Esophagus squamous epithelium (tissue), 5 donors: ENCODE results near the gene CDK18. TPM values are rescaled to one million over a fixed set of nuclear protein-coding genes. Genes with fewer than 3 reads are reported as not detected.

Experiments used
- DNase-seq: peaks from one replicate; lab custom pipeline; 2025; lab: John Stamatoyannopoulos, UW
- H3K27ac ChIP-seq, 4 donors: fragments of 200-600 bp; sonication (generic); one replicate each; pipeline ENCODE4 v1.5.1; 2016 to 2019; ENCODE audit warnings: mild to moderate bottlenecking in 1 of 4
- H3K27me3 ChIP-seq, 4 donors: fragments of 200-600 bp; sonication (generic); 1 replicate in 3 of 4; 2 replicates in 1 of 4; pipeline versions ENCODE4 v1.5.1 to v1.6.0; 2017 to 2021; ENCODE audit warnings: antibody characterized with exemption in 1 of 4
- H3K36me3 ChIP-seq, 3 donors: fragments of 200-600 bp; sonication (generic); one replicate each; pipeline ENCODE4 v1.5.1; 2016 to 2019
- H3K4me1 ChIP-seq, 3 donors: fragments of 200-600 bp; sonication (generic); one replicate each; pipeline ENCODE4 v1.5.1; 2017 to 2019
- H3K4me3 ChIP-seq, 4 donors: fragments of 200-600 bp; sonication (generic); 1 replicate in 3 of 4; 2 replicates in 1 of 4; pipeline ENCODE4 v1.5.1; 2016 to 2019; ENCODE audit warnings: mild to moderate bottlenecking in 2 of 4, moderate library complexity in 1 of 4
- H3K9me3 ChIP-seq, 3 donors: fragments of 200-600 bp; sonication (generic); one replicate each; pipeline ENCODE4 v1.5.1; 2016 to 2019
- CTCF ChIP-seq, 6 experiments: fragments of 450-650 bp in 4 of 6; fragments of 200-600 bp in 2 of 6; sonication (generic) in 2 of 6; IDR thresholded peaks; one replicate each; pipeline ENCODE4 v1.5.1; 2016 to 2019; ENCODE audit warnings: antibody characterized with exemption in 6 of 6, mild to moderate bottlenecking in 4 of 6, moderate library complexity in 4 of 6
- POLR2A ChIP-seq, 4 donors: fragments of 450-650 bp; IDR thresholded peaks; one replicate each; pipeline ENCODE4 v1.6.1; 2017; ENCODE audit warnings: antibody characterized with exemption in 4 of 4, mild to moderate bottlenecking in 4 of 4, moderate library complexity in 3 of 4
- WGBS, 2 donors: methylation state at CpG; one replicate each; pipeline ENCODE4 v1.1.5; 2018; 5-methylcytosine and 5-hydroxymethylcytosine counted together
- intact Hi-C: fragments of 100-400 bp; cut with DNase I; formaldehyde crosslinking; loops from one replicate; pipeline ENCODE4 v1.15.0; 2022
- total RNA-seq, 4 donors: library from RNA; depleted of rRNA; stranded (reverse); fragments of >200 nt; gene quantifications; one replicate each; pipeline ENCODE4 v1.1.0, GENCODE V29; 2016
- donor health status: DM: yes; HTN: yes; CAD: no.

Gene CDK18
- total RNA-seq, 4 donors from 2014 or later = 2.5 to 10.7 (median 6.3) TPM

GRCh38 chr1:205524794-205525101 lies 20.3 kb downstream of the CDK18 start:
- Histone ChIP-seq H3K9me3 (no peaks in the 10 kb centered on the region), H3K4me1 (peaks cover 8 to 15% (median 9%) of the 10 kb centered on the region in 3 donors), H3K27me3 (peaks cover 0 to 5% (median 0%) of the 10 kb centered on the region in 4 donors), H3K4me3 (no peak overlapping the region), H3K36me3 (peaks cover 0 to 4% (median 0%) of the 10 kb centered on the region in 3 donors), H3K27ac (no peak overlapping the region)
- 76 to 78% methylated on average over 4 of the region's 4 CpGs for WGBS, 2 donors
- TF ChIP-seq POLR2A (IDR thresholded peaks at IDR 0.05) = no peak
- TF ChIP-seq CTCF (IDR thresholded peaks at IDR 0.05) = no peak
- DNase-seq = no peak
- intact Hi-C loops = loop anchor here (5.0 kb wide), 1 partner anchor 37 kb away; no protein-coding TSS in a partner anchor

- DNase-seq = no peak
- TF ChIP-seq CTCF (IDR thresholded peaks at IDR 0.05) (no peak), POLR2A (IDR thresholded peaks at IDR 0.05) (no peak)
- peaks cover 8 to 13% (median 9%) of the 10 kb centered on the region in 3 donors for H3K4me1 ChIP-seq
- WGBS, 2 donors = 89 to 90% methylated on average over 6 to 11 of the region's 18 CpGs
- H3K4me3 ChIP-seq = no peak overlapping the region
- intact Hi-C loops = loop anchor here (5.0 kb wide), 1 partner anchor 38 kb away; no protein-coding TSS in a partner anchor
- H3K27ac ChIP-seq = no peak overlapping the region
- H3K27me3 ChIP-seq = peaks cover 0 to 5% (median 0%) of the 10 kb centered on the region in 4 donors
- peaks cover 0 to 14% (median 0%) of the 10 kb centered on the region in 3 donors for H3K36me3 ChIP-seq
- H3K9me3 ChIP-seq = no peaks in the 10 kb centered on the region
These were observed 21.2 kb downstream of the CDK18 start for GRCh38 chr1:205525495-205526285.

- WGBS, 2 donors = 67 to 78% methylated on average over 1 to 4 of the region's 11 CpGs
- TF ChIP-seq CTCF (IDR thresholded peaks at IDR 0.05) (no peak), POLR2A (IDR thresholded peaks at IDR 0.05) (no peak)
- Histone ChIP-seq H3K4me3 (no peak overlapping the region), H3K36me3 (peaks cover 0 to 20% (median 0%) of the 10 kb centered on the region in 3 donors), H3K27ac (no peak overlapping the region), H3K27me3 (peaks cover 0 to 5% (median 0%) of the 10 kb centered on the region in 4 donors), H3K9me3 (no peaks in the 10 kb centered on the region), H3K4me1 (peaks cover 8 to 15% (median 9%) of the 10 kb centered on the region in 3 donors)
- DNase-seq = no peak
- intact Hi-C loops = loop anchor here (5.0 kb wide), 1 partner anchor 39 kb away; no protein-coding TSS in a partner anchor
These were observed 22.0 kb downstream of the CDK18 start for GRCh38 chr1:205526431-205526830.

- Histone ChIP-seq H3K9me3 (no peaks in the 10 kb centered on the region), H3K36me3 (peaks cover 0 to 31% (median 0%) of the 10 kb centered on the region in 3 donors), H3K27me3 (peaks cover 0 to 5% (median 0%) of the 10 kb centered on the region in 4 donors), H3K4me3 (no peak overlapping the region), H3K27ac (no peak overlapping the region), H3K4me1 (peaks cover 8 to 15% (median 9%) of the 10 kb centered on the region in 3 donors)
- no peak for DNase-seq
- WGBS, 2 donors = 60 to 64% methylated on average over 1 to 4 of the region's 4 CpGs
- intact Hi-C loops = loop anchor here (5.0 kb wide), 1 partner anchor 41 kb away; no protein-coding TSS in a partner anchor
- TF ChIP-seq CTCF (IDR thresholded peaks at IDR 0.05) (no peak), POLR2A (IDR thresholded peaks at IDR 0.05) (no peak)
These were observed 23.5 kb downstream of the CDK18 start for GRCh38 chr1:205527931-205528330.

- peaks cover 8 to 15% (median 9%) of the 10 kb centered on the region in 3 donors for H3K4me1 ChIP-seq
- DNase-seq = no peak
- TF ChIP-seq POLR2A (IDR thresholded peaks at IDR 0.05) (no peak), CTCF (IDR thresholded peaks at IDR 0.05) (no peak)
- H3K27me3 ChIP-seq = peaks cover 0 to 5% (median 0%) of the 10 kb centered on the region in 4 donors
- 48 to 75% methylated on average over 1 to 9 of the region's 9 CpGs for WGBS, 2 donors
- intact Hi-C loops = loop anchor here (5.0 kb wide), 1 partner anchor 41 kb away; no protein-coding TSS in a partner anchor
- no peaks in the 10 kb centered on the region for H3K9me3 ChIP-seq
- no peak overlapping the region for H3K27ac ChIP-seq
- peaks cover 0 to 31% (median 0%) of the 10 kb centered on the region in 3 donors for H3K36me3 ChIP-seq
- H3K4me3 ChIP-seq = peak overlapping the region in 1 of 4 donors; percentile 62
These were observed 24.0 kb downstream of the CDK18 start for GRCh38 chr1:205528446-205528886.
